ENCODE results near the gene OR2T35.

DNA sequence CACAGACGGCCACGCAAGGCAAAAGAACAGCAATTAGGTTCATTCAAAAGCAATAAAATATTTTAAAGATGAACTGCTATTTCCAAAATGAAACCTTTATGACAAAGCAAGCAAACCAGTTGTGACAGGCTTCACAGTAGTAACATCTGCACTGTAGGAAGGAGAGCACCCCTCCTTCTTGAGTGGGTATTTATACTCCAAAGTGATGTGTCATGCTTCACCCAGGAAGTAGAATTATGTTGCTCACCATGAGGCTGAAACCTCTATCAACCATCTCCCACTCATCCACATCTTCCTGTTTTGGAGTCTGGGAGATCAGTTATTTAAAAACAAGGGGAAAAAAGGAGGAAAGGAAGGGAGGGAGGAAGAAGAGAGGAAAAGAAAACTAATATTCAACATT is 48.5 kb downstream of the OR2T35 start:
- TF ChIP-seq, protein P1, sequence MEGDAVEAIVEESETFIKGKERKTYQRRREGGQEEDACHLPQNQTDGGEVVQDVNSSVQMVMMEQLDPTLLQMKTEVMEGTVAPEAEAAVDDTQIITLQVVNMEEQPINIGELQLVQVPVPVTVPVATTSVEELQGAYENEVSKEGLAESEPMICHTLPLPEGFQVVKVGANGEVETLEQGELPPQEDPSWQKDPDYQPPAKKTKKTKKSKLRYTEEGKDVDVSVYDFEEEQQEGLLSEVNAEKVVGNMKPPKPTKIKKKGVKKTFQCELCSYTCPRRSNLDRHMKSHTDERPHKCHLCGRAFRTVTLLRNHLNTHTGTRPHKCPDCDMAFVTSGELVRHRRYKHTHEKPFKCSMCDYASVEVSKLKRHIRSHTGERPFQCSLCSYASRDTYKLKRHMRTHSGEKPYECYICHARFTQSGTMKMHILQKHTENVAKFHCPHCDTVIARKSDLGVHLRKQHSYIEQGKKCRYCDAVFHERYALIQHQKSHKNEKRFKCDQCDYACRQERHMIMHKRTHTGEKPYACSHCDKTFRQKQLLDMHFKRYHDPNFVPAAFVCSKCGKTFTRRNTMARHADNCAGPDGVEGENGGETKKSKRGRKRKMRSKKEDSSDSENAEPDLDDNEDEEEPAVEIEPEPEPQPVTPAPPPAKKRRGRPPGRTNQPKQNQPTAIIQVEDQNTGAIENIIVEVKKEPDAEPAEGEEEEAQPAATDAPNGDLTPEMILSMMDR (conservative IDR thresholded peaks at IDR 0.05; ENCODE audit: low read depth in 2 of 2): no peak
- TF ChIP-seq EZH2phosphoT487 (IDR thresholded peaks at IDR 0.05; ENCODE audit: unreplicated experiment): no peak
- TF ChIP-seq EZH2 (IDR thresholded peaks at IDR 0.05; ENCODE audit: low read depth, unreplicated experiment): no peak
- no peak for TF ChIP-seq CREB1 (CRISPR knock-in tag; IDR thresholded peaks at IDR 0.05; ENCODE audit: low read depth)
- no peak for TF ChIP-seq POLR2AphosphoS5 (IDR thresholded peaks at IDR 0.05; ENCODE audit: low read depth)
- TF ChIP-seq JUNB (IDR thresholded peaks at IDR 0.05; ENCODE audit: unreplicated experiment): no peak
- TF ChIP-seq, protein P2, sequence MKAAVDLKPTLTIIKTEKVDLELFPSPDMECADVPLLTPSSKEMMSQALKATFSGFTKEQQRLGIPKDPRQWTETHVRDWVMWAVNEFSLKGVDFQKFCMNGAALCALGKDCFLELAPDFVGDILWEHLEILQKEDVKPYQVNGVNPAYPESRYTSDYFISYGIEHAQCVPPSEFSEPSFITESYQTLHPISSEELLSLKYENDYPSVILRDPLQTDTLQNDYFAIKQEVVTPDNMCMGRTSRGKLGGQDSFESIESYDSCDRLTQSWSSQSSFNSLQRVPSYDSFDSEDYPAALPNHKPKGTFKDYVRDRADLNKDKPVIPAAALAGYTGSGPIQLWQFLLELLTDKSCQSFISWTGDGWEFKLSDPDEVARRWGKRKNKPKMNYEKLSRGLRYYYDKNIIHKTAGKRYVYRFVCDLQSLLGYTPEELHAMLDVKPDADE (IDR thresholded peaks at IDR 0.05): no peak
- TF ChIP-seq, protein P3, sequence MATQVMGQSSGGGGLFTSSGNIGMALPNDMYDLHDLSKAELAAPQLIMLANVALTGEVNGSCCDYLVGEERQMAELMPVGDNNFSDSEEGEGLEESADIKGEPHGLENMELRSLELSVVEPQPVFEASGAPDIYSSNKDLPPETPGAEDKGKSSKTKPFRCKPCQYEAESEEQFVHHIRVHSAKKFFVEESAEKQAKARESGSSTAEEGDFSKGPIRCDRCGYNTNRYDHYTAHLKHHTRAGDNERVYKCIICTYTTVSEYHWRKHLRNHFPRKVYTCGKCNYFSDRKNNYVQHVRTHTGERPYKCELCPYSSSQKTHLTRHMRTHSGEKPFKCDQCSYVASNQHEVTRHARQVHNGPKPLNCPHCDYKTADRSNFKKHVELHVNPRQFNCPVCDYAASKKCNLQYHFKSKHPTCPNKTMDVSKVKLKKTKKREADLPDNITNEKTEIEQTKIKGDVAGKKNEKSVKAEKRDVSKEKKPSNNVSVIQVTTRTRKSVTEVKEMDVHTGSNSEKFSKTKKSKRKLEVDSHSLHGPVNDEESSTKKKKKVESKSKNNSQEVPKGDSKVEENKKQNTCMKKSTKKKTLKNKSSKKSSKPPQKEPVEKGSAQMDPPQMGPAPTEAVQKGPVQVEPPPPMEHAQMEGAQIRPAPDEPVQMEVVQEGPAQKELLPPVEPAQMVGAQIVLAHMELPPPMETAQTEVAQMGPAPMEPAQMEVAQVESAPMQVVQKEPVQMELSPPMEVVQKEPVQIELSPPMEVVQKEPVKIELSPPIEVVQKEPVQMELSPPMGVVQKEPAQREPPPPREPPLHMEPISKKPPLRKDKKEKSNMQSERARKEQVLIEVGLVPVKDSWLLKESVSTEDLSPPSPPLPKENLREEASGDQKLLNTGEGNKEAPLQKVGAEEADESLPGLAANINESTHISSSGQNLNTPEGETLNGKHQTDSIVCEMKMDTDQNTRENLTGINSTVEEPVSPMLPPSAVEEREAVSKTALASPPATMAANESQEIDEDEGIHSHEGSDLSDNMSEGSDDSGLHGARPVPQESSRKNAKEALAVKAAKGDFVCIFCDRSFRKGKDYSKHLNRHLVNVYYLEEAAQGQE (IDR thresholded peaks at IDR 0.05; ENCODE audit: unreplicated experiment): no peak
- no peak for TF ChIP-seq NANOG (IDR thresholded peaks at IDR 0.05; ENCODE audit: borderline replicate concordance)
- no peak for TF ChIP-seq STAT1 (IDR thresholded peaks at IDR 0.05; ENCODE audit: unreplicated experiment)
- TF ChIP-seq, protein P4, sequence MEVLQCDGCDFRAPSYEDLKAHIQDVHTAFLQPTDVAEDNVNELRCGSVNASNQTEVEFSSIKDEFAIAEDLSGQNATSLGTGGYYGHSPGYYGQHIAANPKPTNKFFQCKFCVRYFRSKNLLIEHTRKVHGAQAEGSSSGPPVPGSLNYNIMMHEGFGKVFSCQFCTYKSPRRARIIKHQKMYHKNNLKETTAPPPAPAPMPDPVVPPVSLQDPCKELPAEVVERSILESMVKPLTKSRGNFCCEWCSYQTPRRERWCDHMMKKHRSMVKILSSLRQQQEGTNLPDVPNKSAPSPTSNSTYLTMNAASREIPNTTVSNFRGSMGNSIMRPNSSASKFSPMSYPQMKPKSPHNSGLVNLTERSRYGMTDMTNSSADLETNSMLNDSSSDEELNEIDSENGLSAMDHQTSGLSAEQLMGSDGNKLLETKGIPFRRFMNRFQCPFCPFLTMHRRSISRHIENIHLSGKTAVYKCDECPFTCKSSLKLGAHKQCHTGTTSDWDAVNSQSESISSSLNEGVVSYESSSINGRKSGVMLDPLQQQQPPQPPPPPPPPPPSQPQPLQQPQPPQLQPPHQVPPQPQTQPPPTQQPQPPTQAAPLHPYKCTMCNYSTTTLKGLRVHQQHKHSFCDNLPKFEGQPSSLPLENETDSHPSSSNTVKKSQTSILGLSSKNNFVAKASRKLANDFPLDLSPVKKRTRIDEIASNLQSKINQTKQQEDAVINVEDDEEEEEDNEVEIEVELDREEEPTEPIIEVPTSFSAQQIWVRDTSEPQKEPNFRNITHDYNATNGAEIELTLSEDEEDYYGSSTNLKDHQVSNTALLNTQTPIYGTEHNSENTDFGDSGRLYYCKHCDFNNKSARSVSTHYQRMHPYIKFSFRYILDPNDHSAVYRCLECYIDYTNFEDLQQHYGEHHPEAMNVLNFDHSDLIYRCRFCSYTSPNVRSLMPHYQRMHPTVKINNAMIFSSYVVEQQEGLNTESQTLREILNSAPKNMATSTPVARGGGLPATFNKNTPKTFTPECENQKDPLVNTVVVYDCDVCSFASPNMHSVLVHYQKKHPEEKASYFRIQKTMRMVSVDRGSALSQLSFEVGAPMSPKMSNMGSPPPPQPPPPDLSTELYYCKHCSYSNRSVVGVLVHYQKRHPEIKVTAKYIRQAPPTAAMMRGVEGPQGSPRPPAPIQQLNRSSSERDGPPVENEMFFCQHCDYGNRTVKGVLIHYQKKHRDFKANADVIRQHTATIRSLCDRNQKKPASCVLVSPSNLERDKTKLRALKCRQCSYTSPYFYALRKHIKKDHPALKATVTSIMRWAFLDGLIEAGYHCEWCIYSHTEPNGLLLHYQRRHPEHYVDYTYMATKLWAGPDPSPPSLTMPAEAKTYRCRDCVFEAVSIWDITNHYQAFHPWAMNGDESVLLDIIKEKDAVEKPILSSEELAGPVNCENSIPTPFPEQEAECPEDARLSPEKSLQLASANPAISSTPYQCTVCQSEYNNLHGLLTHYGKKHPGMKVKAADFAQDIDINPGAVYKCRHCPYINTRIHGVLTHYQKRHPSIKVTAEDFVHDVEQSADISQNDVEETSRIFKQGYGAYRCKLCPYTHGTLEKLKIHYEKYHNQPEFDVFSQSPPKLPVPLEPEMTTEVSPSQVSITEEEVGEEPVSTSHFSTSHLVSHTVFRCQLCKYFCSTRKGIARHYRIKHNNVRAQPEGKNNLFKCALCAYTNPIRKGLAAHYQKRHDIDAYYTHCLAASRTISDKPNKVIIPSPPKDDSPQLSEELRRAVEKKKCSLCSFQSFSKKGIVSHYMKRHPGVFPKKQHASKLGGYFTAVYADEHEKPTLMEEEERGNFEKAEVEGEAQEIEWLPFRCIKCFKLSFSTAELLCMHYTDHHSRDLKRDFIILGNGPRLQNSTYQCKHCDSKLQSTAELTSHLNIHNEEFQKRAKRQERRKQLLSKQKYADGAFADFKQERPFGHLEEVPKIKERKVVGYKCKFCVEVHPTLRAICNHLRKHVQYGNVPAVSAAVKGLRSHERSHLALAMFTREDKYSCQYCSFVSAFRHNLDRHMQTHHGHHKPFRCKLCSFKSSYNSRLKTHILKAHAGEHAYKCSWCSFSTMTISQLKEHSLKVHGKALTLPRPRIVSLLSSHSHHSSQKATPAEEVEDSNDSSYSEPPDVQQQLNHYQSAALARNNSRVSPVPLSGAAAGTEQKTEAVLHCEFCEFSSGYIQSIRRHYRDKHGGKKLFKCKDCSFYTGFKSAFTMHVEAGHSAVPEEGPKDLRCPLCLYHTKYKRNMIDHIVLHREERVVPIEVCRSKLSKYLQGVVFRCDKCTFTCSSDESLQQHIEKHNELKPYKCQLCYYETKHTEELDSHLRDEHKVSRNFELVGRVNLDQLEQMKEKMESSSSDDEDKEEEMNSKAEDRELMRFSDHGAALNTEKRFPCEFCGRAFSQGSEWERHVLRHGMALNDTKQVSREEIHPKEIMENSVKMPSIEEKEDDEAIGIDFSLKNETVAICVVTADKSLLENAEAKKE (CRISPR knock-in tag; IDR thresholded peaks at IDR 0.05): no peak
- no peak for TF ChIP-seq ZNF114 (CRISPR knock-in tag; IDR thresholded peaks at IDR 0.05)

All from GM23338 (cell line).